ENCODE data around the gene CAPZA1. TPM values are rescaled to one million over a fixed set of nuclear protein-coding genes. Genes with fewer than 3 reads are reported as not detected.
"Not testable (repeated sequence)": the region's sequence is repeated elsewhere in the genome, so short reads cannot be mapped to it uniquely, and the experiment has no call there.

Gene CAPZA1
- total RNA-seq, 1 donor from 2014 or later: 121 TPM

- H3K27ac Mint-ChIP-seq (ENCODE audit: unreplicated experiment): peak within 1 kb of the TSS; percentile 99
- DNase-seq (ENCODE audit: low spot score): no peak
These were observed 713 bp upstream of the CAPZA1 start, which contains the start of gene ST7L for GRCh38 chr1:112618721-112619517. TSS of gene ST7L (minus strand) at chr1:112619141. CDS start at chr1:112619113, 28 bp downstream.

GRCh38 chr1:112620377-112620695 lies 704 bp downstream of the CAPZA1 start:
- no peaks in the 10 kb centered on the region for H3K9me3 Mint-ChIP-seq (ENCODE audit: low read depth)
- no peak for TF ChIP-seq CTCF (IDR thresholded peaks at IDR 0.05)
- DNase-seq (ENCODE audit: low spot score): no peak
- peak overlapping the region; percentile 99 for H3K27ac Mint-ChIP-seq (ENCODE audit: unreplicated experiment)
- peak overlapping the region; percentile 98 for H3K4me3 Mint-ChIP-seq (ENCODE audit: unreplicated experiment)
- peaks cover 53% of the 10 kb centered on the region for H3K4me1 Mint-ChIP-seq (ENCODE audit: low read depth)
- H3K27me3 Mint-ChIP-seq (ENCODE audit: low read depth): no peaks in the 10 kb centered on the region
- no peaks in the 10 kb centered on the region for H3K36me3 Mint-ChIP-seq (ENCODE audit: low read depth)

More at GRCh38 chr1:112618721-112619517, 713 bp upstream of the CAPZA1 start, which contains the start of gene ST7L:
- no peak for TF ChIP-seq CTCF (IDR thresholded peaks at IDR 0.05)
- Mint-ChIP-seq H3K4me1 (ENCODE audit: low read depth) (peaks cover 44% of the 10 kb centered on the region), H3K27me3 (ENCODE audit: low read depth) (no peaks in the 10 kb centered on the region), H3K9me3 (ENCODE audit: low read depth) (no peaks in the 10 kb centered on the region), H3K36me3 (ENCODE audit: low read depth) (no peaks in the 10 kb centered on the region), H3K4me3 (ENCODE audit: unreplicated experiment) (peak within 1 kb of the TSS; percentile 98)

GRCh38 chr1:112624493-112624892 lies 4.9 kb downstream of the CAPZA1 start:
- not testable (repeated sequence) for H3K27ac Mint-ChIP-seq (ENCODE audit: unreplicated experiment)
- H3K4me1 Mint-ChIP-seq (ENCODE audit: low read depth): peaks cover 67% of the 10 kb centered on the region

GRCh38 chr1:112625696-112626095 lies 6.1 kb downstream of the CAPZA1 start:
- H3K9me3 Mint-ChIP-seq (ENCODE audit: low read depth): no peaks in the 10 kb centered on the region

More at GRCh38 chr1:112624493-112624892, 4.9 kb downstream of the CAPZA1 start:
- H3K36me3 Mint-ChIP-seq (ENCODE audit: low read depth); H3K9me3 Mint-ChIP-seq (ENCODE audit: low read depth); H3K4me3 Mint-ChIP-seq (ENCODE audit: unreplicated experiment); DNase-seq (ENCODE audit: low spot score); H3K27me3 Mint-ChIP-seq (ENCODE audit: low read depth): not testable (repeated sequence)

GRCh38 chr1:112626193-112626592 lies 6.6 kb downstream of the CAPZA1 start:
- no peaks in the 10 kb centered on the region for H3K27me3 Mint-ChIP-seq (ENCODE audit: low read depth)
- H3K9me3 Mint-ChIP-seq (ENCODE audit: low read depth): no peaks in the 10 kb centered on the region
- DNase-seq (ENCODE audit: low spot score): no peak
- H3K4me3 Mint-ChIP-seq (ENCODE audit: unreplicated experiment): no peak overlapping the region
- H3K36me3 Mint-ChIP-seq (ENCODE audit: low read depth): peaks cover 4% of the 10 kb centered on the region
- peaks cover 64% of the 10 kb centered on the region for H3K4me1 Mint-ChIP-seq (ENCODE audit: low read depth)
- TF ChIP-seq CTCF (IDR thresholded peaks at IDR 0.05): no peak
- H3K27ac Mint-ChIP-seq (ENCODE audit: unreplicated experiment): no peak overlapping the region

More at GRCh38 chr1:112625696-112626095, 6.1 kb downstream of the CAPZA1 start:
- Mint-ChIP-seq H3K4me1 (ENCODE audit: low read depth) (peaks cover 64% of the 10 kb centered on the region), H3K27ac (ENCODE audit: unreplicated experiment) (peak overlapping the region; percentile 46), H3K36me3 (ENCODE audit: low read depth) (peaks cover 4% of the 10 kb centered on the region), H3K4me3 (ENCODE audit: unreplicated experiment) (no peak overlapping the region), H3K27me3 (ENCODE audit: low read depth) (no peaks in the 10 kb centered on the region)
- DNase-seq (ENCODE audit: low spot score): no peak
- TF ChIP-seq CTCF (IDR thresholded peaks at IDR 0.05): no peak

Data from chondrocyte (in vitro differentiated cells).